ENCODE results near the gene AKT3. TPM values are rescaled to one million over a fixed set of nuclear protein-coding genes. Genes with fewer than 3 reads are reported as not detected.

AKT3 gene
- total and polyA plus RNA-seq, 2 of the 8 experiments (the other 6 are each of a cell fraction or from before 2014, with no cell fraction given) = 6.0 to 36.4 TPM

DNA sequence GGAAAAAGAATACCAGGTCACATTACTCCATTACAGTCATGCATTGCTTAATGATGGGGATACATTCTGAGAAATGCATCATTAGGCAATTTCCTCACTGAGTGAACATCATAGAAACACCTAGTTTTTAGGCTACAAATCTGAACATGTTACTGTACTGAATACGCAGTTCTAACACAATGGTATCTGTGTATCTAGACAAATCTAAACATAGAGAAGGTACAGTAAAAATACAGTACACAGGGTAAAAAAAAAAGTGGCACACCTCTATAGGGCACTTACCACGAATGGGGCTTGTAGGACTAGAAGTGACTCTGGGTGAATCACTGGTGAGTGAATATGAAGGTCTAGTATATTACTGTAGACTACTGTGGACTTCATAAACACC is 115.7 kb downstream of the AKT3 start:
- Histone ChIP-seq H3K27me3 (replicated peaks in 1 of 4; ENCODE audit: control insufficient read depth in 3 of 4, extremely low read depth in 1 of 4, insufficient read depth in 3 of 4, low read length in 3 of 4) (no peaks in the 10 kb centered on the region), H3K4me1 (replicated peaks in 1 of 4; ENCODE audit: control insufficient read depth in 3 of 4, insufficient read depth in 4 of 4, low read length in 3 of 4) (peaks cover 0 to 21% (median 14%) of the 10 kb centered on the region in 4 experiments; a peak in 6 of 7 replicates), H2AFZ (ENCODE audit: low read length) (no peak overlapping the region), H2AK5ac (ENCODE audit: low read depth, low read length) (no peak overlapping the region), H3K23me2 (ENCODE audit: low read depth, low read length) (no peaks in the 10 kb centered on the region), H2BK5ac (ENCODE audit: low read depth, low read length) (no peak overlapping the region), H3K36me3 (ENCODE audit: control insufficient read depth in 2 of 4, insufficient read depth in 4 of 4, low read length in 3 of 4) (no peaks in the 10 kb centered on the region), H2BK120ac (replicated peaks; ENCODE audit: low read depth, low read length) (no peak overlapping the region), H3K9me3 (ENCODE audit: insufficient read depth in 2 of 2, low read depth in 1 of 2, low read length in 1 of 2) (no peaks in the 10 kb centered on the region; a peak in 1 of 4 replicates), H2BK12ac (ENCODE audit: low read depth, low read length) (no peak overlapping the region), H3K4ac (replicated peaks; ENCODE audit: insufficient read length, low read depth, low read length) (no peak overlapping the region), H3K27ac (ENCODE audit: low read depth, low read length) (no peak overlapping the region), H4K5ac (ENCODE audit: insufficient read length, low read depth, low read length) (no peak overlapping the region), H3K79me1 (ENCODE audit: low read depth, low read length) (no peaks in the 10 kb centered on the region), H2BK20ac (ENCODE audit: low read length) (no peak overlapping the region), H3K14ac (ENCODE audit: insufficient read length) (no peak overlapping the region), H3K4me2 (ENCODE audit: insufficient read depth in 1 of 2, low read depth in 2 of 2, low read length in 2 of 2) (no peak overlapping the region), H4K91ac (replicated peaks; ENCODE audit: insufficient read length, low read length) (no peak overlapping the region), H4K8ac (ENCODE audit: extremely low read depth, insufficient read depth, low read length) (no peak overlapping the region), H3K23ac (ENCODE audit: insufficient read length) (no peak overlapping the region), H4K20me1 (replicated peaks in 1 of 2; ENCODE audit: control insufficient read depth in 1 of 2, insufficient read depth in 2 of 2, low read length in 2 of 2) (no peaks in the 10 kb centered on the region), H3K4me3 (ENCODE audit: extremely low read depth in 1 of 4, insufficient read depth in 2 of 4, low read depth in 3 of 4, low read length in 4 of 4) (no peak overlapping the region), H3K18ac (ENCODE audit: extremely low read depth, low read length) (no peak overlapping the region), H3K56ac (replicated peaks; ENCODE audit: insufficient read length, low read depth, low read length) (no peak overlapping the region), H2BK15ac (ENCODE audit: low read length) (no peak overlapping the region), H3K9ac (replicated peaks in 1 of 4; ENCODE audit: extremely low read depth in 1 of 4, low read depth in 3 of 4, low read length in 3 of 4) (no peak overlapping the region), H3K79me2 (ENCODE audit: control insufficient read depth in 1 of 2, insufficient read depth in 2 of 2, low read length in 2 of 2) (peaks cover 0 to 2% of the 10 kb centered on the region in 2 experiments; a peak in 1 of 4 replicates)
- ChIA-PET CTCF (ENCODE audit: partially characterized antibody) (interaction anchor here (1.8 kb wide), 2 partner anchors 15 to 259 kb away, joined by 5 to 7 read pairs; no protein-coding TSS in a partner anchor), POLR2A (ENCODE audit: partially characterized antibody) (interaction anchor here (0.9 kb wide), 1 partner anchor 49 kb away, joined by 3 read pairs; no protein-coding TSS in a partner anchor)
- FAIRE-seq = no peak
- DNase-seq (ENCODE audit: low read depth in 1 of 2, low spot score in 2 of 2) = no peak
- 45% methylated on average over 2 of the region's 2 CpGs; no CpG with 5 or more reads in 1 of the 2 experiments for WGBS, 2 experiments (ENCODE audit: extremely low coverage in 1 of 2, insufficient coverage in 1 of 2, insufficient read length in 1 of 2, insufficient replicate concordance in 2 of 2, low coverage in 1 of 2, low lambda C conversion rate in 2 of 2, missing lambda C conversion rate in 1 of 2)
- no peak for TF ChIP-seq GTF2F1 (IDR thresholded peaks at IDR 0.05; ENCODE audit: borderline replicate concordance, low read depth, low read length)
- no peak for TF ChIP-seq EZH2 (IDR thresholded peaks at IDR 0.05; ENCODE audit: low read depth, low read length, severe bottlenecking)
- TF ChIP-seq EP300 (IDR thresholded peaks at IDR 0.05; ENCODE audit: borderline replicate concordance in 1 of 2, low read depth in 2 of 2, low read length in 2 of 2) = no peak
- no peak for TF ChIP-seq BCL11A (IDR thresholded peaks at IDR 0.05; ENCODE audit: low read depth in 2 of 2, low read length in 2 of 2)
- TF ChIP-seq JUND (IDR thresholded peaks at IDR 0.05; ENCODE audit: low read length) = no peak
- TF ChIP-seq SIRT6 (IDR thresholded peaks at IDR 0.05; ENCODE audit: low read length) = no peak
- no peak for TF ChIP-seq TCF12 (IDR thresholded peaks at IDR 0.05; ENCODE audit: low read depth, low read length)
- TF ChIP-seq, protein P1, sequence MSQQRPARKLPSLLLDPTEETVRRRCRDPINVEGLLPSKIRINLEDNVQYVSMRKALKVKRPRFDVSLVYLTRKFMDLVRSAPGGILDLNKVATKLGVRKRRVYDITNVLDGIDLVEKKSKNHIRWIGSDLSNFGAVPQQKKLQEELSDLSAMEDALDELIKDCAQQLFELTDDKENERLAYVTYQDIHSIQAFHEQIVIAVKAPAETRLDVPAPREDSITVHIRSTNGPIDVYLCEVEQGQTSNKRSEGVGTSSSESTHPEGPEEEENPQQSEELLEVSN (IDR thresholded peaks at IDR 0.05) = no peak
- no peak for TF ChIP-seq GABPA (IDR thresholded peaks at IDR 0.05; ENCODE audit: borderline replicate concordance, insufficient read depth, low read length)
- no peak for TF ChIP-seq CTCF (IDR thresholded peaks at IDR 0.05; ENCODE audit: control extremely low read depth in 1 of 3, insufficient read depth in 1 of 3, low read depth in 1 of 3, low read length in 3 of 3)

Data from H1 (cell line).